ENCODE results near the gene NBPF11. TPM values are rescaled to one million over a fixed set of nuclear protein-coding genes. Genes with fewer than 3 reads are reported as not detected.
"Not testable (repeated sequence)": the region's sequence is repeated elsewhere in the genome, so short reads cannot be mapped to it uniquely, and the experiment has no call there.

NBPF11 gene
- polyA plus RNA-seq, 4 donors: 25.4 to 31.4 (median 28.9) TPM

DNA sequence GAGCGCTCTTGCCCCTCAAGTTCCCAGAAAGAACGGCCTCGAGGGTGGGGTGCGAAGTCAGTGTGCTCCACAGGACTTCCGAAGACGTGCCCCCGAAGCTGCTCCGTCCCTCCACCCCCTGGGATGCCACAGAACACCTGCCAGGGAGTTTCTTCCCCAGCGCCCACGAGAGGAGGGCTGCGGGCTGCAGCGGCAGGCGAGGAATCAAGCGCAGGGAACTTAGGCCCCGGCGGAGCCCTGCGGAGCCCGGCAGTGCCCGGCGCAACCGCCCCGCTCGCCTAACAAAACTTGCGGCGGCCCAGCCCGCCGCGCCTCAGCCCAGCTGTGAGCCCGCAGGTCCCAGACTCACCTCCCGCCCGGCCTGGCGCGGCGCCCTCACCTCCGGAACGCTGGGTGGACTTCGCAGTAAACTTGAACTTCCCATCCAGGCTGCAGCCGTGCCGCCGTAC, 686 bp downstream of the NBPF11 start:
- DNase-seq (ENCODE audit: low read depth in 4 of 4, low spot score in 3 of 4): not testable (repeated sequence)

DNA sequence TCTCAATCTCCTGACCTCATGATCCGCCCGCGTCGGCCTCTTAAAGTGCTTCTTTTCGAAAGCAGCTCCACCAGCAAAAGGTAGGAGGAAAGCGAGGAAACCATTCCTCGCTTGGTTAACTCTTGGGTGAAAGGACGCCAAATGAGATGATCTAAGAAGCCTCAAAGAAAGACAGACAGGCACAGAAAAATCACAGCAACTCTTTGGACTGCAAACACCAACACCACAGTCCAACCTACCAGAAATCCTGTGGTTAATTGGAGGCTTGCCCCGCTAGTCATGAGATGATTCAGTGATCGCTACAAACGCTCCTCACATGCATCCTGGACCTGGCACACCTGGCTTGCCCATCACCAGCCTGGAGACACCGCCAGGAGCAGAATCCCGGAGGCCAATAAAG, 1.1 kb downstream of the NBPF11 start:
- DNase-seq (ENCODE audit: low read depth in 4 of 4, low spot score in 3 of 4): not testable (repeated sequence)

DNA sequence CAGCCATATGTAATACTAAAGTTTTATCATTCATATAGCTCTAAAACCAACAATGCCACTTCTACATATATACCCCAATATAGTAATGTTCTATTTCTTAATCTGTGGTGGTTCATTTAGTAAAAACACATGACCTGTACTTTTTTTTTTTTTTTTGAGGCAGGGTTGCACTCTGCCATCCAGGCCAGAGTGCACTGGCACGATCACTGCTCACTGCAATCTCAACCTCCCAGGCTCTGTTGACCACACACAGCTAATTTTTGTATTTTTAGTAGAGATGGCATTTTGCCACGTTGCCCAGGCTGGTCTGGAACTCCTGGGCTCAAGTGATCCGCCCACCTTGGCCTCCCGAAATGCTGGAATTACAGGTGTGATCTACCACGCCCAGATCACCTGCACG, 2.1 kb downstream of the NBPF11 start:
- DNase-seq (ENCODE audit: low read depth in 4 of 4, low spot score in 3 of 4): not testable (repeated sequence)

DNA sequence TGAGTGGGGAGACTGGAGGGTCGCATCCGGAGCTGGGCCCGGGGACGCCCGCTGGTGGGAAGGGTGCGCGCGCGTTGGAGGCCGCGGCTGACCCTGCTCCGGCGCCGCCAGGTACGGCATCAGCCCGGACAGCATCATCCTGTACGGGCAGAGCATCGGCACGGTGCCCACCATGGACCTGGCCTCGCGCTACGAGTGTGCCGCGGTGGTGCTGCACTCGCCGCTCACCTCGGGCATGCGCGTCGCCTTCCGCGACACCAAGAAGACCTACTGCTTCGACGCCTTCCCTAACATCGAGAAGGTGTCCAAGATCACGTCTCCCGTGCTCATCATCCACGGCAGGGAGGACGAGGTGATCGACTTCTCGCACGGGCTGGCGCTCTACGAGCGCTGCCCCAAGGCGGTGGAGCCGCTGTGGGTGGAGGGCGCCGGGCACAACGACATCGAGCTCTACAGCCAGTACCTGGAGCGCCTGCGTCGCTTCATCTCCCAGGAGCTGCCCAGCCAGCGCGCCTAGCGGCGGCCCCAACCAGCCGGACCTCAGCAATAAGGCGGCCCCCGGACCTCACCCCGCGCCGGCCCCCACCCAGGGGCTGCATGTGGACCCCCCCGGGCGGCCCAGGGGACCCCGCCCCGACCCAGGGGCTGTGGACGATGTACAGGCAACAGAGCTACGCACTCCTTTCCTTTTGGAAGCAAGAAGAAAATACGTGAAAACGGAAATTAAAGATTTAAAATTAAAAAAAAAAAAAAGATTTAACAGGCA, 2.8 kb downstream of the NBPF11 start:
- not testable (repeated sequence) for DNase-seq (ENCODE audit: low read depth in 4 of 4, low spot score in 3 of 4)

DNA sequence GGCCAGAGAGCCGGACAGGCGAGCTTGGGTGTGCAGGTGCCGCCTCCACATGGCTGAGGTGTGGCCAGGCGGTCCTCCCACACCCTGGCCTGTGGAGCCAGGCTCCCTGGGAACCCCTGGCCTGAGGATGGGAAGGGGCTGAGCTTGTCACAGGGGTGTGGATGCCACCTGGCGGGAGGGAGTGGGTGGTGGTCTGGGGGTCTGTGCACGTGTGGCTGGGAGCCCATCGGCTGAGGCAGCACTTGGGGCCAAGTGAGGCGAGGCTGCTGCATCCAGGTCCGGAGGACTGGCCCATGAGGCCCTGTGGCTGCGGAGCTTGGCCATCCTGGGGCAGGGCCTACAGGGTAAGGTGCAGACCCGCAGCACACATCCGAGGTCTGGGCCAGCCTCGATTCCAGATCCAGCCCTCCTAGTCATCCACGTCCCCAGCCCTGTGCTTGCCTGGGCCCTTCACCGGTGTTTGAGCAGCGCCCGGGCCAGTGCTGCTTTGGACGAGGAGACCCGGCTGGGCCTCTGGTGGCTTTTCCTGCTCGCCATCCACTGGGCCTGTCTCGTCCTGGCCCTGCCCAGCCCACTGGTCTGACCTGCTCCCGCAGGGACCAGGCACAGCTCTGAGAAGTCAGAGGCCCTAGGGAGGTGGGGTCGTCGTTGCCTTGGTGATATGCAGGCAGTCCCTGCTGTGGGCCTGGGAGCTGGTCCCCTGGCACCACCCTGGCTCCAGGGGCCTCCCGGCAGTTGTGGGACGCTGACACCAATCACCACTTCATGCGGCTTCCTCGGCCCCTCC, 4.8 kb downstream of the NBPF11 start:
- not testable (repeated sequence) for DNase-seq (ENCODE audit: low read depth in 4 of 4, low spot score in 3 of 4)

DNA sequence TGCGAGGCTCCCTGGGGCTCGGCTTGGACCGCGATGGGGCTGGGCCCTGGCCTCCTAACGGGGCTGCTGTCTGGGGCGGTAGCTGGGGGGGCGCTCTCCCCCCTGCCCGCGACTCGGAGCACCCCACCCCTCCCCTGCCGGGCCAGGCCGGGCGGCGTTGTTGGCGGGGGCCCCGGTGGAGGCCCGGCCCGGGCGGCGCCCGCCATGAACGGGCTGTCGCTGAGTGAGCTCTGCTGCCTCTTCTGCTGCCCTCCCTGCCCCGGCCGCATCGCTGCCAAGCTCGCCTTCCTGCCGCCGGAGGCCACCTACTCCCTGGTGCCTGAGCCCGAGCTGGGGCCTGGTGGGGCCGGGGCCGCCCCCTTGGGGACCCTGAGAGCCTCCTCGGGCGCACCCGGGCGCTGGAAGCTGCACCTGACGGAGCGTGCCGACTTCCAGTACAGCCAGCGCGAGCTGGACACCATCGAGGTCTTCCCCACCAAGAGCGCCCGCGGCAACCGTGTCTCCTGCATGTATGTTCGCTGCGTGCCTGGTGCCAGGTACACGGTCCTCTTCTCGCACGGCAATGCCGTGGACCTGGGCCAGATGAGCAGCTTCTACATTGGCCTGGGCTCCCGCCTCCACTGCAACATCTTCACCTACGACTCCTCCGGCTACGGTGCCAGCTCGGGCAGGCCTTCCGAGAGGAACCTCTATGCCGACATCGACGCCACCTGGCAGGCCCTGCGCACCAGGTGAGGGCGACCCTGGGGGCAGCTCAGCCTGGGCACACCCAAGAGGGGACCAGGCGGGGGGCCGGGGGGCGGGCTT, 5.7 kb downstream of the NBPF11 start:
- DNase-seq (ENCODE audit: low read depth in 4 of 4, low spot score in 3 of 4): not testable (repeated sequence)

DNA sequence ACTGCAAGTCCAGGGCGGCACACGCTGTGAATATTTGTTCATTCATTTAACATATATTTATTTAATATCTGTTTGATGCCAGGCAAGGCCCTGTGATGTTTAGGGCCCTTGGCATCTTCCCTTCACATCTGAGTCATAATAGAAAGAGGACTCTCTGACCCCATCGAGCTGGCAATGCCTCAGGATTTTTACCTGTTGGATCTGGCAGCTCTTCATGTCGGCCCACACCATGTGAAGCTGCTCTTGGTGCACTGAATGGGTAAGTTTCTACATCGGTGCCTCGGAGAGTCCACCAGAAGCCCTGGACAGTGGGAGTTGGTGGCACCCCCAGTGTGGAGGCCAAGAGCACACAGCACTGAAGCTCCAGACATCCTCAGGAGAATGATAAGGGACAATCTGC, 8.9 kb downstream of the NBPF11 start:
- DNase-seq (ENCODE audit: low read depth in 4 of 4, low spot score in 3 of 4): not testable (repeated sequence)

DNA sequence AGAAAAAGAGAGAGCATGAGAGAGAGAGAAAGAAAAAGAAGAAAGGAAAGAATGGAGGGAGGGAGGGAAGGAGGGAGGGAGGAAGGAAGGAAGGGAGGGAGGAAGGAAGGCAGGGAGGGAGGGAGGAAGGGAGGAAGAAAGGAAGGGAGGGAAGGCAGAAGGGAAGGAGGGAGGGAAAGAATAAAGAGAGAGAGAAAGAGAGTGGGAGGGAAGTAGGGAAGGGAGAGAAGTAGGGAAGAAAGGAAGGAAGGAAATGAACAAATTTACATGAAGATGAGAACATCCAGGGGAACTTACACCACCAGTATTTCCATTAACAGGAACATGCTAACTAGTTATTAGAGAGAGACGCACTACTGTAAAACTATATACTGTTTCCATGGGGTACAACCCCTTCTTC, 10.1 kb downstream of the NBPF11 start:
- not testable (repeated sequence) for DNase-seq (ENCODE audit: low read depth in 4 of 4, low spot score in 3 of 4)

DNA sequence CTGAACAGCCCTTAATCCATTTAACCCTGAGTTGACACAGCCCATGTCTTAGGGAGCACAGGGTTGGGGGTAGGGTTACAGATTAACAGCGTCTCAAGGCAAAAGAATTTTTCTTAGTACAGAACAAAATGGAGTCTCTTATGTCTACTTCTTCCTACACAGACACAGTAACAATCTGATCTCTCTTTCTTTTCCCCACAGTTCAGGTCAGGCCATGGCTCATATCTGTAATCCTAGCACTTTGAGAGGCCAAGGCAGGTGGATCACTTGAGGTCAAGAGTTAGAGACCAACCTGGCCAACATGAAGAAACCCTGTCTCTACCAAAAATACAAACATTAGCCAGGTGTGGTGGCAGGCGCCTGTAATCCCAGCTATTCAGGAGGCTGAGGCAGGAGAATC, 13.5 kb downstream of the NBPF11 start:
- not testable (repeated sequence) for DNase-seq (ENCODE audit: low read depth in 4 of 4, low spot score in 3 of 4)

DNA sequence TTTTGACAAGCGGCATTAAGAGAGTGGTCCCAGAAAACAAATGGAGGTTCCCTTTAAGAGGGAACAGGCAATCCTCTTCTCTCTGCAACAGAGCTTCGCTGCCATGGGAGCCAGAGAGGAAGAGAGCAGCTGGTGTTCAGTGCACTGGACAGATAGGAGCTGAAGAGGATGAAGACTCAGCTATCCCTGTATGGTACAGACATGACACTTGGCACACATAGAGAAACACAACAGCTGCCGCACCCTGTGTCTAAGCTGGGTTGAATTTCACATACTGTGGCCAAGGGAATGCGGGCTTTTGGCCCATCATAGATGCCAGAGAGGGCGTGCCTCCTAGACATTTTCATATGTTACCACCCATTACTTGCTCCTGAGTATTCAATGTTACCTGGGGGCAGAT, 29.7 kb downstream of the NBPF11 start:
- not testable (repeated sequence) for DNase-seq (ENCODE audit: low read depth in 4 of 4, low spot score in 3 of 4)

DNA sequence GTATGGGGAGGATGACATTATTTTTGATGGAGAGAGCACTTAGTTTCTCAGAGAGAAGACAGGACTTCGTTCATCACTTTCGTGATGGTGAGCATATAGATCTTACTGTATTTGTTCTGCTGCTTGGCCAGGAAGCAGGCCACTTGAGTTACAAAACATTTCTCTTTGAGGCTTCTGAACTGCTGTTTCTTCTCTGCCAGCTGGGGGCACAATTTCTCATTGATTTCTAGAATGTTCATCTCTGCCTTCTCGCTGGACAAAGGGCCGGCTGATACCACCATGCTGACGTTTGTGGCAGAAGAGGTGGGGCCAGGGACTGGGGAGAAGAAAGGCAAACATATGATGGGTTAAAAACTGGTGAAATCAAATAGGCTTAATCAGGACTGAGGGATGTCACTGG, 31.7 kb downstream of the NBPF11 start:
- peak in 1 of 4 donors; percentile 4 for DNase-seq (ENCODE audit: low read depth in 4 of 4, low spot score in 3 of 4)

DNA sequence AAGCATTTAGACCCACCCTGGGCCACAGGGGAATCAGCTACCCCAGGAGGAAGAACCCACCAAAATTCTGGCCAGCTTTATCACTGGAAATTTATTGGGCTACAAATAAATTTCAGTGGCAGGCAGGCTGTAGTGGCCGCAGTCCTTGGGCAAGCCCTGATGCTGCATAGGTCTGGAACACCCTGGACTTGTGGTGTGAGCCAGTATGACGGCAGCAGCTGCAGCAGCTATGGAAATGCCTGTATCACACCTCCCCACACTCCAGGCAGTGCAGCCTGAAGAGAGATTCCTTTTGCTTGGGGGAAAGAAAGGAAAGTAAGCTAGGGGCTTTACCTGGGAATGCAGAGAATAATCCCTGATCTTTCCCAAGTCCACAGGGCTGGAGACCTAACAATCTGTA, 56.3 kb downstream of the NBPF11 start:
- not testable (repeated sequence) for DNase-seq (ENCODE audit: low read depth in 4 of 4, low spot score in 3 of 4)

DNA sequence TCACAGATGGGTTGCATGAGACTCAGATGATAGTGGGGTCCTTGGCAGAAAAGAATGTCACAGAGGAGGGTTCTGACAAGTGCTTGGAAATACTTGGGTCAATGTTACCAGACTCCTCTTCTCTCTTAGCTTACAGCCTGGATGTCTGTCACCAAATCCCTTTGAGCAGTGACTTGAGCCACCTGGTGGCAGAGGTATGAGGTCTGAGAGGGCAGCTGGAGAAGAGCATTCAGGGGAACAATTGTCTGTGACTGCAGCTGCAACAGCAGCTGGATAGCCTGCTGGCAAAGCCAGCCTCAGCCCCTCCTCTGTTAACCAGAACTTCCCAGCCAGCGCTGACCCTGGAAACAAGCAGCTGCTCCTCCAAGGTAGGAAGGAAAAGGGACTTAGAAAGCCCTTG, 65.9 kb downstream of the NBPF11 start:
- DNase-seq (ENCODE audit: low read depth in 4 of 4, low spot score in 3 of 4): not testable (repeated sequence)

DNA sequence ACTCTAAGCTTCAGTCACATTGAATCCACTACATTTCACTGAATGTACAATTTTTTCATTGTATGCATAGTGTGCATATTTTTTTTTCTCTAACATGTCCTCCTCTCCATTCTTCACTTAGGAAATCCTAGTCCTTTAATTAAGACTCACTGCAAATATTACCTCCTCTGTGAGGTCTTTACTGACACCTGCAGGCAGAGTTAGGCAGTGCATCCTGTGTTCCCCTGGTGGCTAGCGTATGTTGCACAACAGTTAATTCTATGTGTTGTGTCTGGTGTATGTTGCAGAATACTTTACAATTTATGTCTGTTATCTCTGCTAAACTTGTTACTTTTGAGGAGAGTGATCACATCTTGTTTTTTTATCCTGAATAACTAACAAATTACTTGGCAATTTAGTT, 70.9 kb downstream of the NBPF11 start:
- DNase-seq (ENCODE audit: low read depth in 4 of 4, low spot score in 3 of 4): not testable (repeated sequence)

DNA sequence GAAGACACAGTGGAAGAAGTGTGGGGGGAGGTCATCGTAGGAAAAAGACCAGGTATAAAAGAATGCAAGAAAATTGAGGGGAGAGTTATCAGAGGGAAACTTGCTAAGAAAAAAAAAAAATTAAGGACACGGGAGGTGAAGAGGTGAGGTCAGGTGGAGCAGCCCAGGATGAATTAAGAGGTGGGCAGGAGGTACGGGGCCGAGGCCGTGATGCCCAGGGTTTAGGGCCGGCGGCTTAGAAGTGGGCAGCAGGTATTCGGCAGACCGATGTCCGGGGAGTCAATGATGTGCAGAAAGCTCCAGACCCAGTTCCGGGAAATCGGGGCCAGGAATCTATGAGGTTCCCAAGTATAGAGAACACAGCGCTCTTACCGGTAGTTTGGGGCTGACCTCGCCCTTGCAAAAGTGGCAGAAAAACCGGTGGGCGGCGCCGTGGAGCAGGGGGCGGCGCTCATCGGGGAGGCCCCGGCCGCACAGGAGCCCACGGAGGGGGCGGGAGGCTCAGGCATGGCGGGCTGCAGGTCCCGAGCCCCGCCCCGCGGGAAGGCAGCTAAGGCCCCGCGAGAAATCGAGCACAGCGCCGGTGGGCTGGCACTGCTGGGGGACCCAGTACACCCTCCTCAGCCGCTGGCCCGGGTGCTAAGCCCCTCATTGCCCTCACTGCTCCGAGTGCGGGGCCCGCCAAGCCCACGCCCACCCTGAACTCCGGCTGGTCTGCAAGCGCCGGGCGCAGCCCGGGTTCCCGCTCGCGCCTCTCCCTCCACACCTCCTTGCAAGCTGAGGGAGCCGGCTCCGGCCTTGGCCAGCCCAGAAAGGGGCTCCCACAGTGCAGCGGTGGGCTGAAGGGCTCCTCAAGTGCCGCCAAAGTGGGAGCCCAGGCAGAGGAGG, 73.2 kb downstream of the NBPF11 start:
- DNase-seq (ENCODE audit: low read depth in 4 of 4, low spot score in 3 of 4): not testable (repeated sequence)

DNA sequence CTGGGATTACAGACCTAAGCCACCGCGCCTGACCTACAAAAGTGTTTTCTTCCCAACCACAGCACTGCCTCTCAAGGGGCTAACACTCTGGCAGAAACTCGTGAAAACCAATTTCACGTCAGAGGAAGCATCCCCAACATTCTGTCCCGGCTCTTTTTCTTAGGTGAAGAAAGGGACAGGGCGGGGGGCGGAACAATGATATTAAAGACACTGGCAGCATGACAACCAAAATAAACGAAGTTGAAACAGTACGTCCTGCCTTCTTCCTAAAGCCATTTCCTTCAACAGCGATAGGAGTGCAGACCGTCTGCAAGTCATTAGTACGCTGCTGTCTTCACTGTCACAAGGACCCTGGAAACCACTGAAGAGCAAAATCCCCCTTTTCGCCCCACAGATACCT, 74.0 kb downstream of the NBPF11 start:
- DNase-seq (ENCODE audit: low read depth in 4 of 4, low spot score in 3 of 4): not testable (repeated sequence)

DNA sequence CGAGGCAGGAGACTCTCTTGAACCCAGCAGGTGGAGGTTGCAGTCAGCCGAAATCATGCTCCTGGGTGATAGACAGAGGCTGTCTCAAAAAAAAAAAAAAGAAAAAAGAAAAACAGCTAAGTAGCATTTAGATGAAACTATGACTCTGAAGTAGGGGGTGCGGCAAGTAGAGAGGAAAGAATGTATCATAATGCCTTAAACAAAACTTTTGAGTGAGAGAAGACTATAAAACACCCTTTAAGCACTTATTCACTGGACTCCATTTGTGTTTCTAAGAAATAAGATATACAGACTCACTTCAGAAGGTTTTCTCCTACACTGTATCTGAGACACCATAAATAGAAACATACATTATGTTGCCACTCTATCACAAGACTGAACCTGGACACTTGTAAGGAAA, 74.6 kb downstream of the NBPF11 start:
- not testable (repeated sequence) for DNase-seq (ENCODE audit: low read depth in 4 of 4, low spot score in 3 of 4)

DNA sequence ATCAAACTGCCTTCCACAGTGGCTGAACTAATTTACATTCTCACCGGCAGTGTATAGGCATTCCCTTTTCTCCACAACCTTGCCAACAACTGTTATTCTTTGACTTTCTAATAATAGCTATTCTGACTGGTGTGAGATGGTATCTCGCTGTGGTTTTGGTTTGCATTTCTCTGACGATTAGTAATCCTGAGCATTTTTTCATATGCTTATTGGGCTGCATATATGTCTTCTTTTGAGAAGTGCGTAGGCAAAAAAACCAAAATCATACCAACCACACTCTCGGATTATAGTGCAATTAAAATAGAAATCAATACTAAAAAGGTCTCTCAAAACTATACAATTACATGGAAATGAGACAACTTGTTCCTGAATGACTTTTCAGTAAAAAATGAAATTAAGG, 78.7 kb downstream of the NBPF11 start:
- DNase-seq (ENCODE audit: low read depth in 4 of 4, low spot score in 3 of 4): not testable (repeated sequence)

DNA sequence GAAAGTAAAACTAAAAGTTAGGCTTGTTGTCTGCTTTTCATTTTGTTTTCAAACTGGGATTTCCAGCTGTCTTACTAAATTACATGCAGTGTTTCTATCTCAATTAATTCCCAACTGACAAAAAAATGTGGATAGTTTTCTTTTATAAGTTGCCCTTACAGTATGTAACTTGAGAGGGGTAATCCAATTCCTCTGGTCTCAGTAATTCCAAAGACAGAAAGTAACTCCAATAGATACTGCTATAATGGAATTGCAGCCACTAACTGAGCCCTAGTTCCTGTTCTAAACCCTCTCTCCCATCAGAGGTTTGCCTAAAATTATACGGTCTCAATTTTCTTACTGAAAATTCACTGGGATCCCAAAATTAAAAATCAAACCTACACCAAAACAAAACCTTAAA, 83.5 kb downstream of the NBPF11 start:
- not testable (repeated sequence) for DNase-seq (ENCODE audit: low read depth in 4 of 4, low spot score in 3 of 4)

DNA sequence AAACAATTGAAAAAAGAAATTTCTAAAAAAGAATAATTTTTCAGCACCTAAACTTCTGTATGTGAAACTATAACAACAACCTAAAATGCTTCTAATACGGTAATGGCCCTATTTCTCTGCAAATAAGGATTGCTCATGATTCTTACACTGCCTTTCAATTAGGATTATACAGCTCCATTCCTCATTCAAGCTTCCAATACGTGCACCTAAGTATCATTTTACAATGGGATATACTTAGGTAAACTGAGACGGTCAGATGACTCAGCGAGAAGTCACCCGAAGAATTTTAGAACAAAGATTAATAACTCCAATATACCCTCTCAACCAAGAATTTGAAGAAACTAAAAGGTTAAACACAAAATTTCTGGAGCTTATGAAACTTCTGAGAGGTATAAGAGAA, 83.9 kb downstream of the NBPF11 start:
- DNase-seq (ENCODE audit: low read depth in 4 of 4, low spot score in 3 of 4): not testable (repeated sequence)
